Esophagus (tissue), 2 donors: ENCODE results near the gene TM7SF2. TPM values are rescaled to one million over a fixed set of nuclear protein-coding genes. Genes with fewer than 3 reads are reported as not detected.
A peak's percentile ranks its signal among the peaks of the same experiment; 100 is the strongest.

Experiments
- H3K27ac ChIP-seq, 2 donors: one replicate each; pipeline ENCODE4 v1.5.1; 2013; ENCODE audit warnings: low read depth in 2 of 2, mild to moderate bottlenecking in 2 of 2, inconsistent platforms in 1 of 2, low read length in 1 of 2, moderate library complexity in 1 of 2
- H3K27me3 ChIP-seq, 2 donors: one replicate each; pipeline ENCODE4 v1.6.1; 2013; ENCODE audit warnings: low read length in 2 of 2, control low read depth in 1 of 2, mild to moderate bottlenecking in 1 of 2; ENCODE audit not compliant: insufficient read depth in 2 of 2, control insufficient read depth in 1 of 2
- H3K36me3 ChIP-seq, 2 donors: one replicate each; pipeline ENCODE4 v1.6.1; 2013; ENCODE audit warnings: low read length in 1 of 2; ENCODE audit not compliant: control insufficient read depth in 2 of 2, insufficient read depth in 2 of 2
- H3K4me1 ChIP-seq, 2 donors: one replicate each; pipeline ENCODE4 v1.6.1; 2013; ENCODE audit warnings: low read length in 1 of 2; ENCODE audit not compliant: control insufficient read depth in 2 of 2, insufficient read depth in 2 of 2
- H3K4me3 ChIP-seq, 2 donors: one replicate each; pipeline ENCODE4 v1.5.1; 2013; ENCODE audit warnings: low read length in 2 of 2, mild to moderate bottlenecking in 2 of 2, low read depth in 1 of 2, moderate library complexity in 1 of 2
- H3K9me3 ChIP-seq, 2 donors: one replicate each; pipeline ENCODE4 v1.6.1; 2013; ENCODE audit warnings: mild to moderate bottlenecking in 2 of 2, low read depth in 1 of 2, low read length in 1 of 2, moderate library complexity in 1 of 2; ENCODE audit not compliant: control insufficient read depth in 2 of 2, insufficient read depth in 1 of 2
- WGBS, 2 donors: extraction: QIAGEN DNeasy Blood & Tissue Kit; methylation state at CpG; one replicate each; pipeline ENCODE4 v1.1.7; 2013; 5-methylcytosine and 5-hydroxymethylcytosine counted together
- polyA plus RNA-seq, 2 donors: library from polyadenylated mRNA; stranded (reverse); fragments of 200-250 nt; gene quantifications; one replicate each; pipeline ENCODE4 v1.2.3, GENCODE V29; 2013
- donor health status: healthy with polysubstance abuse.
- donor health status: Bipolar disorder and iron deficiency.

Gene TM7SF2
- 10 to 100 TPM; 48.3 to 68.3 TPM for polyA plus RNA-seq

DNA sequence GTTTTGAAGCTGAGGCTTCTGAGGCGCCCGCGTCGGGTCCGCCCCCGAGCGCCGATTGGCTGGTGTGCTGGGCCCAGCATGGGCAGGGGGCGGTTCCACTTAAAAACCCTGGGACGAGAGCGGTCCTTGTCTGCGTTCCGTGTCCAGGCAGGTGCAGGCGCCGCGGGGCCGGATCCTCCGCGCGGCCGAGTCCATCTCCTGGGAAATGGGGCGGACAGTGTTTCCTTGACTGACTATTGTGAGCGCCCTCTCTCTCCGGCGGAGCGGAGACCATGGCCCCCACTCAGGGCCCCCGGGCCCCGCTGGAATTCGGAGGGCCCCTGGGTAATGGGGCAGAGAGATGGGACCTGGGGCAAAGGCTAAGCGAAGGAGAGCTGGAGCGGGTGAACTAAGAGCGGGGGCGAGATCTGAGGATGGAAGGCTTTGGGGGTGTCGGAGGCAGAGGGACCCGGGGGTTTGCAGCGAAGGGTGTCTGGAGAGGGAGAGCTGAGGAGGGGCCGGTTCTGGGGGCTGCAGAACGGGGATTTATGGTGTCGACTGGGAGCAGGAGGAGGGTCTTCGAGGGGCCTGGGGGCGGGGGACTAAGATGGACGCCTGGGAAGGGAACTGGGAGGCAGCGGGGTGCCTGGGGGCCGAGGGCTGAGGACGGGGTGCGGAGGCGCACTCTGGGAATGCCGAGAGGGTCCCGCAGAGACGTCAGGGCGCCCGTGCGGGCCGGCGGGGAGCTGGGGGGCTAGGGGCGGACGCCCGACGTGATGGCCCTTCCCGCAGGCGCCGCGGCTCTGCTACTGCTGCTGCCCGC lies at the start of gene TM7SF2:
TSS of gene TM7SF2 (plus strand) at position 129 of the 802 bp plus-strand sequence. CDS start at position 273, 144 bp downstream.
- peaks cover 11 to 48% of the 10 kb centered on the region in 2 donors for H3K4me1 ChIP-seq
- no peaks in the 10 kb centered on the region for H3K9me3 ChIP-seq
- H3K27ac ChIP-seq = peak within 1 kb of the TSS; percentile 58 to 83
- H3K4me3 ChIP-seq = peak within 1 kb of the TSS; percentile 55 to 59
- peaks cover 0 to 40% of the 10 kb centered on the region in 2 donors for H3K36me3 ChIP-seq
- WGBS, 2 donors = 1% methylated on average over 43 to 64 of the region's 64 CpGs
- no peaks in the 10 kb centered on the region for H3K27me3 ChIP-seq

DNA sequence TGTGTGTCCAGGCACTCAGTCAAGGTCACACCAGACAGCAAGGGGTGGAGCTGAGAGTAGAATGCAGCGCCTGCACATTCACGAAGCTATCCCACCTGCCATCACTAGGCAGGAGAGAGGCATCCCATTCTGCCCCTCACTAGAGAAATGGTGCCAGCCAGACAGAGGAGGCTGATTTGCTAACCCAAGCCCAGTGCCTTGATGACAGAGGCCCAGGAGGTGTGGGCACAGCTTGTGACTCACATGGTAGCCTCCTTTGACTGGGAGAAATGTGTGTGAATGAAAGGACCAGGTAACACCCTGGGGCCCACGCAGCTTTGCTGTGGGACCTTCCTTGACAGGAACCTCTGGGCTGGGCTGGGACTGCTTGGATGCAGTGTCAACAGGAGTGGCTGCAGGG lies 48.1 kb upstream of the TM7SF2 start:
- Histone ChIP-seq H3K27ac (no peak overlapping the region), H3K36me3 (no peaks in the 10 kb centered on the region), H3K4me3 (no peak overlapping the region), H3K27me3 (no peaks in the 10 kb centered on the region), H3K4me1 (peaks cover 0 to 4% of the 10 kb centered on the region in 2 donors), H3K9me3 (no peaks in the 10 kb centered on the region)
- WGBS, 2 donors = 67 to 76% methylated on average over 3 of the region's 3 CpGs

DNA sequence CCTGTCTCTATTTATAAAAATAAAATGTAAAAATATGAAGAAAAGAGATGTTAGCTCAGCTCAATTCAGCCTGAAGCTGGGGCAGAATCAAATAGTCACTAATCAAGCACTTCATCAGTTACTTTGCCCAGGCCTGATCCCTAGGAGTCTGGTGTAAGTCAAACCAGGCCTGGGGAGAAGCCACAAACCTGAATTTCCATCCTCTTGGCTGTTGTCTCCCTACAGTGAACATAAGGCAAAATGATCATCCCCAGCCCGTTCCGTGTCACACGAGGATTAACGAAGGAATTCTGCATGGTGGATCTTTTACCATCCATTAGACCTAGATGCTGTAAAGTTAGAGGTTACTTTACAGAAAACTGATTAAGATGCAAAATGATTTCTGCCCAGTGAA lies 46.8 kb upstream of the TM7SF2 start:
- H3K36me3 ChIP-seq = no peaks in the 10 kb centered on the region

DNA sequence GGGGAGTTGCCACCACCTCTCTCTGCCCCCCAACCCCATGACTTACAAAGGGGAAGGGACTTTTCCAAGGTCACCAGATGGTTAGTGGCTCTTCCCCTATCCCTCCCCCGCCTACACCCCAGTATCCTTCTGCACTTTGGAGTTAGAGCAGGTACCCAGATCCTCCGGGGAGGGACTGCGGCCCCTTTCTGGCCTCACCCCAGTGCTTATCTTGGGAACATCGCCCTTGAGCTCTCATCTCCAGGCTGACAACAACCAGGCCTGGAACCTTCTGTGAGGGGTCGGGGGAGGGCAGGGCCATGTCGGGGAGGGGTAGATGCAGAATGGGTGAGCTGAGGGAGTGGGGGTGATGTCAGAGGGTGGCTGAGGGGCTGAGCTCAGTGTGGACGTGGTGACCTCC lies 45.8 kb upstream of the TM7SF2 start:
- Histone ChIP-seq H3K4me1 (peaks cover 0 to 2% of the 10 kb centered on the region in 2 donors), H3K27me3 (no peaks in the 10 kb centered on the region), H3K4me3 (no peak overlapping the region), H3K36me3 (no peaks in the 10 kb centered on the region), H3K27ac (no peak overlapping the region), H3K9me3 (no peaks in the 10 kb centered on the region)
- 83 to 84% methylated on average over 7 of the region's 7 CpGs for WGBS, 2 donors

More for the DNA sequence above, 46.8 kb upstream of the TM7SF2 start:
- Histone ChIP-seq H3K4me1 (peaks cover 0 to 4% of the 10 kb centered on the region in 2 donors), H3K4me3 (no peak overlapping the region), H3K9me3 (no peaks in the 10 kb centered on the region), H3K27me3 (no peaks in the 10 kb centered on the region), H3K27ac (no peak overlapping the region)
- 81 to 85% methylated on average over 4 of the region's 4 CpGs for WGBS, 2 donors

DNA sequence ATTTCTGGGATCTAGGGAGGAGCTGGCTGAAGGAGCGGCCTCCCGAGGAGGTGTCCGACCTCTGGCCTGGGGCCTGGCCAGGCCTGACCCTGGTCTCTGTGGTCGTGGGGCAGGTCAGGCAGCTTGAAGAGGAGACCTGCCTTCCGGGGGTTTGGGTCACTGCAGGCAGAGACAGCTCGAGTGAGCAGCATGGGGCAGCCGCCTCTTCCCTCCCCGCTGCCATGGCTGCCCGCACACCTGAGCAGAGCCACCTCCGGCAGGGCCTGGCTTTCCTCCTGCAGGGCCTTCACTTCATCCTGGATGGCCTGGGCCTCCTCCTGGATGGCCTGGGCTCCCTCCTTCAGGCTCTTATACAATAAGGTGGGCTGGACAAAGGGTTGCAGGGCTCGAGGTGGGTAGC lies 45.4 kb upstream of the TM7SF2 start:
- Histone ChIP-seq H3K4me1 (peaks cover 0 to 2% of the 10 kb centered on the region in 2 donors), H3K9me3 (no peaks in the 10 kb centered on the region), H3K36me3 (no peaks in the 10 kb centered on the region), H3K4me3 (no peak overlapping the region), H3K27me3 (no peaks in the 10 kb centered on the region), H3K27ac (no peak overlapping the region)
- 76 to 80% methylated on average over 10 to 11 of the region's 11 CpGs for WGBS, 2 donors

DNA sequence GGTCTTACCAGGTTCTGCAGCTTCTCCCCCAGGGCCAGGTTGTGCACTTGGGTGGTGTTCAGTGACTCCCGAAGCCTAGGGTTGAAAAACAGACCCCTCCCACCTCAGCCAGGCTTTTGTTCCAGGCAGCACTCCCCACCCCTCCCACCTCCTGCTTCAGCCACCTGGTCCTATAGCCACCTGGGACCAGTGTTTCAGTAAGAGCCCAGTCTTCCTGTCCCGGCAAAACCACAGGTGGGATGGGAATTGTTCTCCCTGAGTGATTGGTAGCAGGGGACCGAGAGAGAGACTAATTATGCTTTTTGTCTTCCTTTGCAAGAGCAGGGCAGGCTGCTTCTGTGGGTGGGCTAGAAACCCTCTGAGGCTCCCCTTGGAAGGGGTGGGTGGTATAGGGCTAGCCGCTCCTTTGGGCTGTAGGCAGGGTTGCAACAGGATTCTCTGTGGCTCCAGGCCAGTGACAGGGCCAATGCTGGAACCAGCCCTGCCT lies 44.8 kb upstream of the TM7SF2 start:
- peaks cover 0 to 2% of the 10 kb centered on the region in 2 donors for H3K4me1 ChIP-seq
- WGBS, 2 donors = 80% methylated on average over 4 of the region's 4 CpGs
- no peaks in the 10 kb centered on the region for H3K9me3 ChIP-seq
- no peaks in the 10 kb centered on the region for H3K36me3 ChIP-seq
- no peak overlapping the region for H3K4me3 ChIP-seq
- H3K27me3 ChIP-seq = no peaks in the 10 kb centered on the region
- H3K27ac ChIP-seq = no peak overlapping the region

DNA sequence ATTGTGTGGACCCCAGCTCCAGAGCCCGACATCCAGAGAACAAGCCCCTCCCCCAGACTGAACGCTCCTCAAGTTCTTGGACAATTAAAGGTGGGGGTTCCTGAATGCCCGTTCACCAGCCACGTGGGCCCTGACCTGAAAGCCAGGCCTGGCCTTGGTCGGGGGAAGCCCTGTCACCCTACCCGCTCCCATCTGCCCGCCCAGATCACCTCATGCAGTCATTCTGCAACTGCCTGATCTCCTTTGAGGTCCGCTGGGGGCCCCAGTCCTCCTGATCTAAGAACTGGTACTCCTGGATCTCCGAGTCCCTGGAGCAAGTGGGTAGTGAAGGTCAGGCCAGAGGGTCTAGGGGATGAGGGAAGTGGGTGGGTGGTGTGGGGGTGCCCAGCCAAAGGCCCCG lies 44.2 kb upstream of the TM7SF2 start:
- WGBS, 2 donors = 78 to 81% methylated on average over 10 of the region's 10 CpGs
- H3K27me3 ChIP-seq = no peaks in the 10 kb centered on the region

DNA sequence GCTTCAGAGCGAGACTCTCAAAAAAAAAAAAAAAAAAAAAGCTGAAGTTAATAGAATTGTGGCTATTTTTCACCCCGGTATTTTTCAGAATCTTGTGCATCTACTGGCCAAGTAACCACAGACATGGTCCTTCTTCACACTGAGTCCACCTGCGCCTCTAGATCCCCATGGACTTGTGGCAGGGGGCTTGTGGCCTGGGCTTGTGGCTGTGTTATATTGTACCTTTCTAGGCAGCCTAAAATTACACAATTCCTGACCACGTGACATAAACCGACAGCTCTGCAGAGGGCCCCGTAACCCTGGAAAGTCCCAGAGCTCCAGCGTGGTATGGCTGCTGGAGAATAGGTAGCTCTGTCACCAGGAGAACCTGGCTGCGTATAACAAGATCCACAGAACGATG lies 42.5 kb upstream of the TM7SF2 start:
- no peaks in the 10 kb centered on the region for H3K9me3 ChIP-seq
- no peak overlapping the region for H3K27ac ChIP-seq
- H3K4me3 ChIP-seq = no peak overlapping the region
- H3K4me1 ChIP-seq = no peaks in the 10 kb centered on the region
- H3K27me3 ChIP-seq = no peaks in the 10 kb centered on the region
- H3K36me3 ChIP-seq = no peaks in the 10 kb centered on the region
- 48 to 53% methylated on average over 9 of the region's 9 CpGs for WGBS, 2 donors

More for the DNA sequence above, 44.2 kb upstream of the TM7SF2 start:
- H3K4me1 ChIP-seq = peaks cover 0 to 2% of the 10 kb centered on the region in 2 donors
- no peak overlapping the region for H3K4me3 ChIP-seq
- no peaks in the 10 kb centered on the region for H3K36me3 ChIP-seq
- H3K9me3 ChIP-seq = no peaks in the 10 kb centered on the region
- no peak overlapping the region for H3K27ac ChIP-seq

DNA sequence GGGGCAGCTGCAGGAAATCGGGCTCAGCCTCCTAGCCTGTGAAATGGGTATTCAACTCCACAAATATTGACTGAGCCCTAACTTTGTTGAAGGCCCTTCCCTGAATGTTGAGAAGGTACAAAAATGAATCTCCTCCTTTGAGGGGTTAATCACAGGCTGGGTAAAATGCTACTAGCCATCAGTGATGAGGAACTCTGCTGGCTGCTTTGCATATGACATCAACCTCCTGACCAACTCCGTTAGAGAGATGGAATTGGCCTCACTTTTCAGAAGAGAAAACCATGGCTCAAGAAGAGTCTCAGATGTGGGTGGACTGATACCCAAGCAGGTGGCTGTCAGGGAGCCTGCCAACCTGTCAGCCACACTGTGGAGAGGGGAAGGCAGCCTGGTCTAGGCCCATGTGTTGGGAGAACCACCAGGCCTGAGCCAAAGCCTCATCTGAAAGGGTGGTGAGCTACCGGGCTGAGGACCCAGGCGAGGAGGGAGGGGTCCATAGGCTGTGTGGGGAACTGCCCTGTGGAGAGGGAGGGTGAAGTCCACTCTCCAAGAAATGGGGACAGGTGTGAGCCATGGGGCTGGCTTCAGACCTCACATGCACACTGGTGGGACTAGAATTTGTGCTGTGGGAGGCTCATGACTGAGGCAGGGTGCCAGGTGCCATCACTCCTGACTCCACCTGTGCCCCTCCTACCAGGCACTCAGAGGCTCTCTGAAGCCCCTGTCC lies 39.6 kb upstream of the TM7SF2 start:
- H3K27ac ChIP-seq = no peak overlapping the region
- H3K36me3 ChIP-seq = no peaks in the 10 kb centered on the region
- no peaks in the 10 kb centered on the region for H3K27me3 ChIP-seq
- WGBS, 2 donors = 60 to 67% methylated on average over 4 of the region's 4 CpGs
- no peaks in the 10 kb centered on the region for H3K9me3 ChIP-seq
- H3K4me3 ChIP-seq = no peak overlapping the region
- no peaks in the 10 kb centered on the region for H3K4me1 ChIP-seq
